ENCODE data around the gene CSH2.

DNA sequence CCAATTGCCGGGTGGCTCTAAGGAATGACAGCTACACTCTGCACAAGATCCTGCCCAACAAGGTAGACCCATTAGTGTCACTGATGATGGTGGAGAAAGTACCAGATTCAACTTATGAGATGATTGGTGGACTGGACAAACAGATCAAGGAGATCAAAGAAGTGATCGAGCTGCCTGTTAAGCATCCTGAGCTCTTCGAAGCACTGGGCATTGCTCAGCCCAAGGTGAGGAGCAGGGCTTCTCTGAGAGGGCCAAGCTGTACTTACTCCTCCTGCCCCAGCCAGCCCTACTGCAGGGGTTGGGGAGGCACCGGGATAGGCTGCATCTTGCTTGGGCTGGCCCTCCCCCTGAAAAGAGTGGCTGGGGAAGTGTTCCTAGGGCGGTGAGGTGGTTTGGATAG, 43.2 kb downstream of the CSH2 start:
- TF ChIP-seq, protein P1, sequence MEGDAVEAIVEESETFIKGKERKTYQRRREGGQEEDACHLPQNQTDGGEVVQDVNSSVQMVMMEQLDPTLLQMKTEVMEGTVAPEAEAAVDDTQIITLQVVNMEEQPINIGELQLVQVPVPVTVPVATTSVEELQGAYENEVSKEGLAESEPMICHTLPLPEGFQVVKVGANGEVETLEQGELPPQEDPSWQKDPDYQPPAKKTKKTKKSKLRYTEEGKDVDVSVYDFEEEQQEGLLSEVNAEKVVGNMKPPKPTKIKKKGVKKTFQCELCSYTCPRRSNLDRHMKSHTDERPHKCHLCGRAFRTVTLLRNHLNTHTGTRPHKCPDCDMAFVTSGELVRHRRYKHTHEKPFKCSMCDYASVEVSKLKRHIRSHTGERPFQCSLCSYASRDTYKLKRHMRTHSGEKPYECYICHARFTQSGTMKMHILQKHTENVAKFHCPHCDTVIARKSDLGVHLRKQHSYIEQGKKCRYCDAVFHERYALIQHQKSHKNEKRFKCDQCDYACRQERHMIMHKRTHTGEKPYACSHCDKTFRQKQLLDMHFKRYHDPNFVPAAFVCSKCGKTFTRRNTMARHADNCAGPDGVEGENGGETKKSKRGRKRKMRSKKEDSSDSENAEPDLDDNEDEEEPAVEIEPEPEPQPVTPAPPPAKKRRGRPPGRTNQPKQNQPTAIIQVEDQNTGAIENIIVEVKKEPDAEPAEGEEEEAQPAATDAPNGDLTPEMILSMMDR (IDR thresholded peaks at IDR 0.05; ENCODE audit: low read depth, low read length, poor library complexity, severe bottlenecking): no peak
- no peak for TF ChIP-seq EZH2phosphoT487 (IDR thresholded peaks at IDR 0.05; ENCODE audit: borderline replicate concordance, low read length)
